RWPE2 (cell line): ENCODE measurements around the gene PLA2G4C.

ENCODE experiments used
- ATAC-seq: fragments of 200-7000 bp; cut with Tn5 transposase; 3 replicates; pipeline ENCODE4 v1.9.1; 2021; ENCODE audit warnings: low read depth
- DNase-seq: peaks from one replicate; pipeline ENCODE4 v3.0.0-alpha.2; 2020; ENCODE audit warnings: low spot score
- H3K27ac ChIP-seq: fragments of 450-650 bp; 2 replicates; pipeline ENCODE4 v1.5.1; 2017; ENCODE audit warnings: mild to moderate bottlenecking; ENCODE audit not compliant: poor library complexity, severe bottlenecking
- H3K27me3 ChIP-seq: fragments of 250-450 bp; sonication (Bioruptor Pico); 2 replicates; pipeline ENCODE4 v1.5.1; 2021; ENCODE audit warnings: mild to moderate bottlenecking, moderate library complexity; ENCODE audit not compliant: insufficient read depth, poor library complexity, severe bottlenecking
- H3K36me3 ChIP-seq: fragments of 250-450 bp; sonication (Bioruptor Pico); 2 replicates; pipeline ENCODE4 v1.5.1; 2020; ENCODE audit warnings: low read depth, mild to moderate bottlenecking, moderate library complexity
- H3K4me1 ChIP-seq: fragments of 250-450 bp; sonication (Bioruptor Pico); 2 replicates; pipeline ENCODE4 v1.5.1; 2021; ENCODE audit warnings: mild to moderate bottlenecking, moderate library complexity; ENCODE audit not compliant: insufficient read depth, poor library complexity, severe bottlenecking
- H3K4me3 ChIP-seq: fragments of 250-450 bp; sonication (Bioruptor Pico); 2 replicates; pipeline ENCODE4 v1.5.1; 2021; ENCODE audit warnings: mild to moderate bottlenecking, moderate library complexity; ENCODE audit not compliant: severe bottlenecking
- H3K9me3 ChIP-seq: fragments of 250-450 bp; sonication (Bioruptor Pico); 2 replicates; pipeline ENCODE4 v1.5.1; 2021; ENCODE audit warnings: mild to moderate bottlenecking, moderate library complexity; ENCODE audit not compliant: severe bottlenecking
- TF ChIP-seq, protein P1 (sequence below): fragments of 450-650 bp; IDR thresholded peaks from one replicate; pipeline ENCODE4 v1.5.1; 2017; ENCODE audit warnings: mild to moderate bottlenecking, moderate library complexity; ENCODE audit not compliant: poor library complexity, severe bottlenecking

Gene PLA2G4C

DNA sequence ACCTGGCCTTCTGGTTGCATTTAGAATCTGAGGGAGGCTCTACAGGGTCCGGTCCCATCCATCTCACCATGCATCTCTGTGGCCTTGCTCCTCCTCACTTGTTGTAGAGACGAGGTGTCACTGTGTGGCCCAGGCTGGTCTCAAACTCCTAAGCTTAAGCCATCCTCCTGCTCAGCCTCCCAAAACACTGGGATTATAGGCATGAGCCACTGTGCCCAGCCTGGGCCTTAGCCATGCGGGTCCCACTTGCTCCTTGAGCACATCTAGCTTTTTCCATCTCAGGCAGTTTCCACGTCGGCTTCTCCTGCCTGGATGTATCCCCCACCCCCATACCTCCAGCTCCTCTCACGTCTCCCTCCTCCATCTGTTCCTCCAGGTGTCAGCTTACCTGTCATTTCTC, 106.4 kb downstream of the PLA2G4C start:
- Histone ChIP-seq H3K36me3 (no peaks in the 10 kb centered on the region), H3K27ac (no peak overlapping the region), H3K4me1 (no peaks in the 10 kb centered on the region), H3K27me3 (no peaks in the 10 kb centered on the region), H3K9me3 (no peaks in the 10 kb centered on the region), H3K4me3 (no peak overlapping the region)
- DNase-seq: no peak
- ATAC-seq: no peak
- TF ChIP-seq, protein P1, sequence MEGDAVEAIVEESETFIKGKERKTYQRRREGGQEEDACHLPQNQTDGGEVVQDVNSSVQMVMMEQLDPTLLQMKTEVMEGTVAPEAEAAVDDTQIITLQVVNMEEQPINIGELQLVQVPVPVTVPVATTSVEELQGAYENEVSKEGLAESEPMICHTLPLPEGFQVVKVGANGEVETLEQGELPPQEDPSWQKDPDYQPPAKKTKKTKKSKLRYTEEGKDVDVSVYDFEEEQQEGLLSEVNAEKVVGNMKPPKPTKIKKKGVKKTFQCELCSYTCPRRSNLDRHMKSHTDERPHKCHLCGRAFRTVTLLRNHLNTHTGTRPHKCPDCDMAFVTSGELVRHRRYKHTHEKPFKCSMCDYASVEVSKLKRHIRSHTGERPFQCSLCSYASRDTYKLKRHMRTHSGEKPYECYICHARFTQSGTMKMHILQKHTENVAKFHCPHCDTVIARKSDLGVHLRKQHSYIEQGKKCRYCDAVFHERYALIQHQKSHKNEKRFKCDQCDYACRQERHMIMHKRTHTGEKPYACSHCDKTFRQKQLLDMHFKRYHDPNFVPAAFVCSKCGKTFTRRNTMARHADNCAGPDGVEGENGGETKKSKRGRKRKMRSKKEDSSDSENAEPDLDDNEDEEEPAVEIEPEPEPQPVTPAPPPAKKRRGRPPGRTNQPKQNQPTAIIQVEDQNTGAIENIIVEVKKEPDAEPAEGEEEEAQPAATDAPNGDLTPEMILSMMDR: no peak

DNA sequence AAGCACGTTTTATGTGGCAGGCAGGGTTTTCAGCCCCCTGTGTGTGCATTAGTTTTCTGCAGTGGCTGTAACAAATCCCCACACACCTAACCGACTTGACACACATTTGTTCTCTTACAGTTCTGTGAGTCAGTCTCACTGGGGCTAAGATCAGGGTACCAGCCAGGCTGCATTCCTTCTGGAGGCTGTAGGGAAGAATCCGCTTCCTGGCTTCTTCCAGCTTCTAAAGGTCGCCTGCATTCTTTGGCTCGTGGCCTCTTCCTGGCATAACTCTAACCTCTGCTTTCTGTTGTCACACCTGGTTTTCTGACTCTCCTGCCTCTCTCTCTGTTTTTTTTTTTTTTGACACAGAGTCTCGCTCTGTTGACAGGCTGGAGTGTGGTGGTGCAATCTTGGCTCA, 109.8 kb downstream of the PLA2G4C start:
- no peak overlapping the region for H3K4me3 ChIP-seq
- no peak for DNase-seq
- no peak overlapping the region for H3K27ac ChIP-seq
- H3K4me1 ChIP-seq: no peaks in the 10 kb centered on the region
- TF ChIP-seq, protein P1: no peak
- H3K27me3 ChIP-seq: no peaks in the 10 kb centered on the region
- ATAC-seq: no peak
- H3K9me3 ChIP-seq: no peaks in the 10 kb centered on the region
- no peaks in the 10 kb centered on the region for H3K36me3 ChIP-seq

DNA sequence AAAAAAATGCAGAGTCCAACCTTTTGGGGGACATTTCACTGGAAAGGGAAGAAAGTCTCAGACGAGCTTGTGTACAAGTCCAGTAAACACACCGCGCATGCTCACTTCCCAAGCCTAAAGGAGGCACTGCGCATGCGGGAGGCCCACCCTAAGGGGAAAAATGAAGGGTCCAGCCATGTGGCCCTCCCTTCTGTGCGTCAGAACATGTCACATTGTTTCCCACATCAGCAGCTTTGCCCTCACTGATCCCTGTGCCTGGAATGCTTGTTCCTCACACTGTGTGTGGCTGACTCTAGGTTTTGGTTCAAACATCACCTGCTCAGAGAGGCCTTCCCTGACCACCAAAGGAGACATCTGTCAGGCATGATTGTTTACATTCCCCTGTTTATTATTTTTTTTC, 111.8 kb downstream of the PLA2G4C start:
- Histone ChIP-seq H3K4me1 (no peaks in the 10 kb centered on the region), H3K9me3 (no peaks in the 10 kb centered on the region), H3K27me3 (no peaks in the 10 kb centered on the region), H3K36me3 (no peaks in the 10 kb centered on the region), H3K4me3 (no peak overlapping the region), H3K27ac (no peak overlapping the region)
- TF ChIP-seq, protein P1: no peak
- DNase-seq (no peak), ATAC-seq (no peak)
